ENCODE measurements around the gene MAG.

- TF ChIP-seq BRF2 (CRISPR knock-in tag; IDR thresholded peaks at IDR 0.05) (no peak), ZNF432 (CRISPR knock-in tag; IDR thresholded peaks at IDR 0.05; ENCODE audit: borderline replicate concordance) (no peak), SMAD3 (CRISPR knock-in tag; IDR thresholded peaks at IDR 0.05) (no peak), ZFX (CRISPR knock-in tag; IDR thresholded peaks at IDR 0.05; ENCODE audit: low read depth) (no peak), NR3C1 (CRISPR knock-in tag; IDR thresholded peaks at IDR 0.05) (no peak), NCOA1 (CRISPR knock-in tag; IDR thresholded peaks at IDR 0.05) (no peak), ZNF749 (CRISPR knock-in tag; IDR thresholded peaks at IDR 0.05; ENCODE audit: borderline replicate concordance) (no peak), ZSCAN21 (CRISPR knock-in tag; IDR thresholded peaks at IDR 0.05; ENCODE audit: borderline replicate concordance) (no peak), NFIB (CRISPR knock-in tag; IDR thresholded peaks at IDR 0.05; ENCODE audit: borderline replicate concordance) (no peak)
- TF ChIP-seq, protein P1, sequence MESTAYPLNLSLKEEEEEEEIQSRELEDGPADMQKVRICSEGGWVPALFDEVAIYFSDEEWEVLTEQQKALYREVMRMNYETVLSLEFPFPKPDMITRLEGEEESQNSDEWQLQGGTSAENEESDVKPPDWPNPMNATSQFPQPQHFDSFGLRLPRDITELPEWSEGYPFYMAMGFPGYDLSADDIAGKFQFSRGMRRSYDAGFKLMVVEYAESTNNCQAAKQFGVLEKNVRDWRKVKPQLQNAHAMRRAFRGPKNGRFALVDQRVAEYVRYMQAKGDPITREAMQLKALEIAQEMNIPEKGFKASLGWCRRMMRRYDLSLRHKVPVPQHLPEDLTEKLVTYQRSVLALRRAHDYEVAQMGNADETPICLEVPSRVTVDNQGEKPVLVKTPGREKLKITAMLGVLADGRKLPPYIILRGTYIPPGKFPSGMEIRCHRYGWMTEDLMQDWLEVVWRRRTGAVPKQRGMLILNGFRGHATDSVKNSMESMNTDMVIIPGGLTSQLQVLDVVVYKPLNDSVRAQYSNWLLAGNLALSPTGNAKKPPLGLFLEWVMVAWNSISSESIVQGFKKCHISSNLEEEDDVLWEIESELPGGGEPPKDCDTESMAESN (CRISPR knock-in tag; conservative IDR thresholded peaks at IDR 0.05) = no peak
- TF ChIP-seq, protein P2, sequence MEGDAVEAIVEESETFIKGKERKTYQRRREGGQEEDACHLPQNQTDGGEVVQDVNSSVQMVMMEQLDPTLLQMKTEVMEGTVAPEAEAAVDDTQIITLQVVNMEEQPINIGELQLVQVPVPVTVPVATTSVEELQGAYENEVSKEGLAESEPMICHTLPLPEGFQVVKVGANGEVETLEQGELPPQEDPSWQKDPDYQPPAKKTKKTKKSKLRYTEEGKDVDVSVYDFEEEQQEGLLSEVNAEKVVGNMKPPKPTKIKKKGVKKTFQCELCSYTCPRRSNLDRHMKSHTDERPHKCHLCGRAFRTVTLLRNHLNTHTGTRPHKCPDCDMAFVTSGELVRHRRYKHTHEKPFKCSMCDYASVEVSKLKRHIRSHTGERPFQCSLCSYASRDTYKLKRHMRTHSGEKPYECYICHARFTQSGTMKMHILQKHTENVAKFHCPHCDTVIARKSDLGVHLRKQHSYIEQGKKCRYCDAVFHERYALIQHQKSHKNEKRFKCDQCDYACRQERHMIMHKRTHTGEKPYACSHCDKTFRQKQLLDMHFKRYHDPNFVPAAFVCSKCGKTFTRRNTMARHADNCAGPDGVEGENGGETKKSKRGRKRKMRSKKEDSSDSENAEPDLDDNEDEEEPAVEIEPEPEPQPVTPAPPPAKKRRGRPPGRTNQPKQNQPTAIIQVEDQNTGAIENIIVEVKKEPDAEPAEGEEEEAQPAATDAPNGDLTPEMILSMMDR (CRISPR knock-in tag; IDR thresholded peaks at IDR 0.05) = no peak
These were observed 3.1 kb upstream of the MAG start for GRCh38 chr19:35288906-35289305.
